ENCODE measurements around the gene JADE1.

The JADE1 gene

GRCh38 chr4:128865132-128865531 is 55.6 kb downstream of the JADE1 start:
- Histone ChIP-seq H3K9ac (ENCODE audit: low read depth, low read length) (no peak overlapping the region), H3K36me3 (ENCODE audit: insufficient read depth, low read length) (peaks cover 60% of the 10 kb centered on the region), H3K9me3 (ENCODE audit: control insufficient read depth, insufficient read depth, low read length) (no peaks in the 10 kb centered on the region), H3K4me1 (ENCODE audit: insufficient read depth, low read length) (no peaks in the 10 kb centered on the region; the same call in none of the 2 replicates)

DNA sequence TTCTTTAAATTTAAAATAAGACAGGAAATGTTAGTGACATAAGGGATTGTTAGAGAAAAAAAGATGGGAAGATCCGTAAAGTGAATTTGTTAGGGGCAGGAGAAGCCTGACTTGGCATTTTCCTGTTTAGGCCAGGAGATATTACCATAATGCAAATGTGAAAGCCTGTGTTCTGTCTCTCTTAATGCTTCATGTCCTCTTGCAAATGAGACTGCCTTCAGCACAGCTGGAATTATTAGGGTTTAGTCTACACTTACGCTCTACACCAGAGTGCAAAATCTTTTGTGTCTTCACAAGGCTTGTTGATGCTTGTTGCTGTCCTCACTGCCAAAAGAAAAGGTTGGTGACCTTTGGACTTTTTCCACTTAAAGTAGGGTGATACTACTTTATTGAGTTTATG is 56.8 kb downstream of the JADE1 start:
- H3K9ac ChIP-seq (ENCODE audit: low read depth, low read length) = no peak overlapping the region

GRCh38 chr4:128866691-128867090 is 57.2 kb downstream of the JADE1 start:
- Histone ChIP-seq H3K9ac (ENCODE audit: low read depth, low read length) (no peak overlapping the region), H3K4me1 (ENCODE audit: insufficient read depth, low read length) (no peaks in the 10 kb centered on the region; the same call in none of the 2 replicates), H3K36me3 (ENCODE audit: insufficient read depth, low read length) (peaks cover 59% of the 10 kb centered on the region), H3K9me3 (ENCODE audit: control insufficient read depth, insufficient read depth, low read length) (no peaks in the 10 kb centered on the region)

More for the DNA sequence above, 56.8 kb downstream of the JADE1 start:
- H3K4me1 ChIP-seq (ENCODE audit: insufficient read depth, low read length) = no peaks in the 10 kb centered on the region; the same call in none of the 2 replicates
- no peaks in the 10 kb centered on the region for H3K9me3 ChIP-seq (ENCODE audit: control insufficient read depth, insufficient read depth, low read length)
- H3K36me3 ChIP-seq (ENCODE audit: insufficient read depth, low read length) = peaks cover 57% of the 10 kb centered on the region

GRCh38 chr4:128868758-128869157 is 59.3 kb downstream of the JADE1 start:
- H3K4me1 ChIP-seq (ENCODE audit: insufficient read depth, low read length) = no peaks in the 10 kb centered on the region; the same call in 1 of the 2 replicates
- no peaks in the 10 kb centered on the region for H3K9me3 ChIP-seq (ENCODE audit: control insufficient read depth, insufficient read depth, low read length)
- H3K9ac ChIP-seq (ENCODE audit: low read depth, low read length) = no peak overlapping the region
- H3K36me3 ChIP-seq (ENCODE audit: insufficient read depth, low read length) = peaks cover 61% of the 10 kb centered on the region

- no peaks in the 10 kb centered on the region; the same call in 1 of the 2 replicates for H3K4me1 ChIP-seq (ENCODE audit: insufficient read depth, low read length)
- H3K36me3 ChIP-seq (ENCODE audit: insufficient read depth, low read length) = peaks cover 50% of the 10 kb centered on the region
- no peak overlapping the region for H3K9ac ChIP-seq (ENCODE audit: low read depth, low read length)
- no peaks in the 10 kb centered on the region for H3K9me3 ChIP-seq (ENCODE audit: control insufficient read depth, insufficient read depth, low read length)
Observed at GRCh38 chr4:128869776-128870509, 60.4 kb downstream of the JADE1 start.

GRCh38 chr4:128871948-128872347 is 62.4 kb downstream of the JADE1 start:
- Histone ChIP-seq H3K4me1 (ENCODE audit: insufficient read depth, low read length) (no peaks in the 10 kb centered on the region), H3K36me3 (ENCODE audit: insufficient read depth, low read length) (peaks cover 36% of the 10 kb centered on the region), H3K9ac (ENCODE audit: low read depth, low read length) (no peak overlapping the region), H3K9me3 (ENCODE audit: control insufficient read depth, insufficient read depth, low read length) (no peaks in the 10 kb centered on the region)

DNA sequence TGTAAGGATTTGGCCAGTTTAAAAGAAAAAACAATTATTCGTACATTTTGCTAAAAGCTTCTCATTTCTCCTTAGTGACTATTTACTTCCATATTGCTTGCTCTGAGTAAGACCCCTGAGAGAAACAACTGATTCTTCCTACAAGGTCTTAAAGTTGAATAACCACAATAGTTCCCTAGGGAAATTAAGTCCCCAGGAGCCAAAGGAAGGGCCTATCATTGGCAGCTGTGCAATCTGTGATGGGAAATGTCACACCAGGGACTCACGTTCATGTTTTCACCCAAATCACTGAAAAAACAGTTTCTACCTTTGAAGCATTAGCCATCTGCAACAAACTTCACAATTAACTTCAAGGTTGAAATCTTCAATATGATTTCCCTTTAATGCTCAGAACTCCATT is 66.7 kb downstream of the JADE1 start:
- H3K9me3 ChIP-seq (ENCODE audit: control insufficient read depth, insufficient read depth, low read length) = no peaks in the 10 kb centered on the region
- no peak overlapping the region for H3K9ac ChIP-seq (ENCODE audit: low read depth, low read length)

GRCh38 chr4:128877934-128878333 is 68.4 kb downstream of the JADE1 start:
- Histone ChIP-seq H3K9me3 (ENCODE audit: control insufficient read depth, insufficient read depth, low read length) (no peaks in the 10 kb centered on the region), H3K9ac (ENCODE audit: low read depth, low read length) (no peak overlapping the region), H3K4me1 (ENCODE audit: insufficient read depth, low read length) (no peaks in the 10 kb centered on the region), H3K36me3 (ENCODE audit: insufficient read depth, low read length) (no peaks in the 10 kb centered on the region; the same call in 1 of the 2 replicates)

More for the DNA sequence above, 66.7 kb downstream of the JADE1 start:
- Histone ChIP-seq H3K36me3 (ENCODE audit: insufficient read depth, low read length) (peaks cover 15% of the 10 kb centered on the region; the same call in 1 of the 2 replicates), H3K4me1 (ENCODE audit: insufficient read depth, low read length) (no peaks in the 10 kb centered on the region)

DNA sequence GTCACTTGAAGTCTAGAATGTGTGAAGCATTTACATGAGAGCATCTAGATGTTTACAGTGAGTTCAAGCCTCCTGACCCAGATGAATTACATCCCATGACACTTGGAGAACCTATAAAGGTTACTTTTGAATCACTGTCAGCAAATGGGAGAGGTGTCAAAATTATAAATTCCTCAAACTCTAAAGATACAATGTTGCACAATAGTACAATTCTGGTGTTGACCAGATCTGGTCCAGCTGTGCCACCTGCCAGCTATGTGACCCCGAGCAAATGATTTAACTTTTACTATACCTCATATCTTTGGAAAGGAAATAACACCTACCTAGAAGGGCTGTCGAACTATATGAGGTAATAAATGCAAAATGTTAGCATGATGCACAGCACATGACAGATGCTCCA is 69.8 kb downstream of the JADE1 start:
- no peaks in the 10 kb centered on the region for H3K9me3 ChIP-seq (ENCODE audit: control insufficient read depth, insufficient read depth, low read length)
- no peaks in the 10 kb centered on the region for H3K4me1 ChIP-seq (ENCODE audit: insufficient read depth, low read length)

GRCh38 chr4:128879971-128880370 is 70.5 kb downstream of the JADE1 start:
- no peaks in the 10 kb centered on the region for H3K4me1 ChIP-seq (ENCODE audit: insufficient read depth, low read length)
- H3K36me3 ChIP-seq (ENCODE audit: insufficient read depth, low read length) = no peaks in the 10 kb centered on the region; the same call in 1 of the 2 replicates
- H3K9ac ChIP-seq (ENCODE audit: low read depth, low read length) = no peak overlapping the region
- no peaks in the 10 kb centered on the region for H3K9me3 ChIP-seq (ENCODE audit: control insufficient read depth, insufficient read depth, low read length)

More for the DNA sequence above, 69.8 kb downstream of the JADE1 start:
- H3K9ac ChIP-seq (ENCODE audit: low read depth, low read length) = no peak overlapping the region
- H3K36me3 ChIP-seq (ENCODE audit: insufficient read depth, low read length) = no peaks in the 10 kb centered on the region; the same call in 1 of the 2 replicates

DNA sequence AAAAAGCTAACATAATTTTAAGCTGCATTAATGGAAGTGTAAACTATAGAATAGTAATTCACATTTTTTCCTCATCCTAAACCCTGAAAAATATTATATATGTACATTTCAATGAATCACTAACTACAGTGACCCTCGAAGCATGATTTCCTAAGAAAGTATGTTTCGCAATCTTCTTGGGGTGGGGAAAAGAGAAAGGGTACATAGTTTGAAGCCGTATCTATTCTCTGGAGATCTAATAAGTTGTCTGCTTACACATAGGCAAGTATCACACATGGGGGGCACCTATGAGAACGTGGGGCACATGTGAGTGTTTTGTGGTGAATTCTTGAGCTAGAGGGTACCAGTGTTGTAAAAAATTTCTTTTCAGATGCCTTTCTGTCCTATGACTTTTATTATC is 71.2 kb downstream of the JADE1 start:
- Histone ChIP-seq H3K4me1 (ENCODE audit: insufficient read depth, low read length) (no peaks in the 10 kb centered on the region), H3K36me3 (ENCODE audit: insufficient read depth, low read length) (no peaks in the 10 kb centered on the region), H3K9me3 (ENCODE audit: control insufficient read depth, insufficient read depth, low read length) (no peaks in the 10 kb centered on the region), H3K9ac (ENCODE audit: low read depth, low read length) (no peak overlapping the region)

DNA sequence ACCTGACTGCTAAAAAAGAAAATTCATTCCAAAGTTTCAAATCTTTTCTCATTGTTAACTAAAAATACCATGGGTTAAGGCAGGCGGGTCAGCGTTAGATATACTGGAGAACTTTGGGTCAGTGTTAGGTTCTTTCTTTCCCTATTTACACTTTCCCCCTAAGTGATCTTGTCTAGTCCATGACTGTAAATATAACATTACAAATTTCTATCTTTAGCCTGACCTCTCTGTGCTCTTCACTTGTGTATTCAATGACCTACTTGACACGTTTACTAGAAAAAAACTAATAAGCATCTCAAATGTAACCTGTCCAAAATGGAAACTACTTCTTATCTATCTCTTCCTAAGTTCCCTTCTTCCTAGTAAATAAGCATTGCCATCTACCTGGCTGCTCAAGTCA is 95.3 kb downstream of the JADE1 start:
- Histone ChIP-seq H3K9me3 (ENCODE audit: control insufficient read depth, insufficient read depth, low read length) (no peaks in the 10 kb centered on the region), H3K36me3 (ENCODE audit: insufficient read depth, low read length) (no peaks in the 10 kb centered on the region), H3K4me1 (ENCODE audit: insufficient read depth, low read length) (no peaks in the 10 kb centered on the region), H3K9ac (ENCODE audit: low read depth, low read length) (no peak overlapping the region)

- H3K9me3 ChIP-seq (ENCODE audit: control insufficient read depth, insufficient read depth, low read length) = no peaks in the 10 kb centered on the region
- no peaks in the 10 kb centered on the region for H3K36me3 ChIP-seq (ENCODE audit: insufficient read depth, low read length)
- H3K9ac ChIP-seq (ENCODE audit: low read depth, low read length) = no peak overlapping the region
- H3K4me1 ChIP-seq (ENCODE audit: insufficient read depth, low read length) = no peaks in the 10 kb centered on the region
Observed at GRCh38 chr4:128906581-128906980, 97.1 kb downstream of the JADE1 start.

DNA sequence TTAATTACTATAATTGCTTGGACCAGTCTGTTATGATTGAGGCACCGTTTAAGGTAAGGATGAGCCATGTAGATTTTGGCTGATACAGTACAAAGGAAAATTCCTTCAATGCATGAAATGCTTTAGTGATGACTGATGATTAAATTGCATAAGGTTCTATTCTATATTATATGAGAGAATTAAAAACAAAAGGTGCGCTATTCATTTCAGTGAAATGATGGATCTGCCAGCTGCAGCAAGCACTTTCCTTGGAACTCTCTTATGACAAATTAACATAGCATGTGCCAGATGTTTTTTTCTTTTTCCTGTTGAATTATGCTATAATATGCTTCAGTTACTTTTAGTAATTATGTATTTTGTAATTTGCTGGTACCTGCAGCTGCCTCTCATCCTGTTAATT is 98.5 kb downstream of the JADE1 start:
- Histone ChIP-seq H3K9me3 (ENCODE audit: control insufficient read depth, insufficient read depth, low read length) (no peaks in the 10 kb centered on the region), H3K9ac (ENCODE audit: low read depth, low read length) (no peak overlapping the region), H3K36me3 (ENCODE audit: insufficient read depth, low read length) (no peaks in the 10 kb centered on the region), H3K4me1 (ENCODE audit: insufficient read depth, low read length) (no peaks in the 10 kb centered on the region)

GRCh38 chr4:128908735-128909134 is 99.2 kb downstream of the JADE1 start:
- Histone ChIP-seq H3K9ac (ENCODE audit: low read depth, low read length) (no peak overlapping the region), H3K36me3 (ENCODE audit: insufficient read depth, low read length) (no peaks in the 10 kb centered on the region), H3K4me1 (ENCODE audit: insufficient read depth, low read length) (no peaks in the 10 kb centered on the region), H3K9me3 (ENCODE audit: control insufficient read depth, insufficient read depth, low read length) (no peaks in the 10 kb centered on the region)
